CD4-positive, alpha-beta T cell treated with Interleukin-1 beta for 1 hour (primary cell): Measurements from ENCODE around the gene ARHGAP9.
"Not testable (repeated sequence)": the region's sequence is repeated elsewhere in the genome, so short reads cannot be mapped to it uniquely, and the experiment has no call there.

Experiments
- DNase-seq, 2 donors: peaks; one replicate each; pipeline ENCODE4 v3.0.0-alpha.2; 2020 to 2022

ARHGAP9 gene

GRCh38 chr12:57479376-57480115 is at the start of gene ARHGAP9:
Gene ARHGAP9 (minus strand): TSS chr12:57479866. CDS start chr12:57479406, 460 bp downstream.
- DNase-seq = peak; percentile 82 to 85

- no peak for DNase-seq
Observed at GRCh38 chr12:57528831-57529555, 49.3 kb upstream of the ARHGAP9 start.

- DNase-seq = no peak
Observed at GRCh38 chr12:57528176-57528575, 48.5 kb upstream of the ARHGAP9 start.

DNA sequence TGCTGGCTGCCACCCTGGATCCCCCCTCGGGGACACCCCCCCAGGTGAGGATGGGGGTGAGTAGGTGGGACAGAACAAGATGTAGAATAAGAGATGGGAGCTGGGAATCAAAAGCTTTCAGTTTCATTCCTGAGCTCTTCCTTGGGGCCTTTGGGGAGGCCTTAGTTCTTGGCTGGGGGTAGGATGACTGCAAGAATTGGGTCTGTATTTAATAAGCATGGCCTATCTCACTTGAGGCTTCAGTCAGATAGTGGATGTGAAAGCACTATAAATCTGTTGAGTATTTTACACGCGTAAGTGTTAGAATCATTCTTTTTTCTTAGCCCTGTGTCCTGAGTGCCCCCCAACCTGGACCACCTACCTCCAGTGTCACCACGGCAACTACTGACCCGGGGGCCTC is 47.5 kb upstream of the ARHGAP9 start:
- no peak for DNase-seq

- no peak for DNase-seq
Observed at GRCh38 chr12:57526477-57527126, 46.9 kb upstream of the ARHGAP9 start.

DNA sequence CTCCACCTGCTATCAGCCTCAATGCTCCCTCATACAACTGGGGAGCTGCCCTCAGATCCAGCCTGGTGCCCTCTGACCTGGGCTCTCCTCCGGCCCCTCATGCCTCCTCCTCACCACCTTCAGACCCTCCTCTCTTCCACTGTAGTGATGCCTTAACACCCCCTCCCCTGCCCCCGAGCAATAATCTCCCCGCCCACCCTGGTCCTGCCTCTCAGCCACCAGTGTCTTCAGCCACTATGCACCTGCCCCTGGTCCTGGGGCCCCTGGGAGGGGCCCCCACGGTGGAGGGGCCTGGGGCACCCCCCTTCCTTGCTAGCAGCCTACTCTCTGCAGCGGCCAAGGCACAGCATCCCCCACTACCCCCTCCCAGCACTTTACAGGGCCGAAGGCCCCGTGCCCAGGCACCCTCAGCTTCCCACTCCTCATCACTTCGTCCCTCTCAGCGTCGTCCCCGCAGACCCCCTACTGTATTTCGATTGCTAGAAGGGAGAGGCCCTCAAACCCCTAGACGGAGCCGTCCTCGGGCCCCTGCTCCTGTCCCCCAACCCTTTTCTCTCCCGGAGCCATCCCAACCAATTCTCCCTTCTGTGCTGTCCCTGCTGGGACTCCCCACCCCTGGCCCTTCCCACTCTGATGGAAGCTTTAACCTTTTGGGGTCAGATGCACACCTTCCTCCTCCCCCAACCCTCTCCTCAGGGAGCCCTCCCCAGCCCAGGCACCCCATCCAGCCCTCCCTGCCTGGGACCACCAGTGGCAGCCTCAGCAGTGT is 46.1 kb upstream of the ARHGAP9 start:
- no peak for DNase-seq

DNA sequence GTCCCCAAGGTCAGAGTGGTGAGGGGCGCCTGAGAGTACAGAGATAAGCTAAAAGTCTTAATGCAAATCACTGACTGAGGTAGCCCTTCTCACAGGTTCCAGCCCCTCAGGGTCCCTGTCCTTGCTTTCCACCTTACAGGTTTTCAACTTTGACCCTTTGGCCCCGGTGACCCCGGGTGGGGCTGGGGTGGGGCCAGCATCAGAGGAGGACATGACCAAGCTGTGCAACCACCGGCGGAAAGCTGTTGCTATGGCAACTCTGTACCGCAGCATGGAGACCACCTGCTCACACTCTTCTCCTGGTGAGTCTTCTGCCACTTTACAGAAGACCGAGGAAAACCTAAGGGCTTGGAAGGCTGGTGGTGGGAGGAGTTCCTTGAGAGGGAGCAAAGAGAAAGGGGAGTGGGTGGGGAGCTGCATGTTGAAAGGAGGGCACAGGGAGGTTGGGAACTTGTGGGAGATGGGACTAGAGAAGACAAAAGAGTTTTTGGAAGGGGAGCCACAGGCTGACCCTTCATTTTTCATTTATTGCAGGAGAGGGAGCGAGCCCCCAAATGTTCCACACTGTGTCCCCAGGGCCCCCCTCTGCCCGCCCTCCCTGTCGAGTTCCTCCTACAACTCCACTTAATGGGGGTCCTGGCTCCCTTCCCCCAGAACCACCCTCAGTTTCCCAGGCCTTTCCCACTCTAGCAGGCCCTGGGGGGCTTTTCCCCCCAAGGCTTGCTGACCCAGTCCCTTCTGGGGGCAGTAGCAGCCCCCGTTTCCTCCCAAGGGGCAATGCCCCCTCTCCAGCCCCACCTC is 45.3 kb upstream of the ARHGAP9 start:
- no peak for DNase-seq

DNA sequence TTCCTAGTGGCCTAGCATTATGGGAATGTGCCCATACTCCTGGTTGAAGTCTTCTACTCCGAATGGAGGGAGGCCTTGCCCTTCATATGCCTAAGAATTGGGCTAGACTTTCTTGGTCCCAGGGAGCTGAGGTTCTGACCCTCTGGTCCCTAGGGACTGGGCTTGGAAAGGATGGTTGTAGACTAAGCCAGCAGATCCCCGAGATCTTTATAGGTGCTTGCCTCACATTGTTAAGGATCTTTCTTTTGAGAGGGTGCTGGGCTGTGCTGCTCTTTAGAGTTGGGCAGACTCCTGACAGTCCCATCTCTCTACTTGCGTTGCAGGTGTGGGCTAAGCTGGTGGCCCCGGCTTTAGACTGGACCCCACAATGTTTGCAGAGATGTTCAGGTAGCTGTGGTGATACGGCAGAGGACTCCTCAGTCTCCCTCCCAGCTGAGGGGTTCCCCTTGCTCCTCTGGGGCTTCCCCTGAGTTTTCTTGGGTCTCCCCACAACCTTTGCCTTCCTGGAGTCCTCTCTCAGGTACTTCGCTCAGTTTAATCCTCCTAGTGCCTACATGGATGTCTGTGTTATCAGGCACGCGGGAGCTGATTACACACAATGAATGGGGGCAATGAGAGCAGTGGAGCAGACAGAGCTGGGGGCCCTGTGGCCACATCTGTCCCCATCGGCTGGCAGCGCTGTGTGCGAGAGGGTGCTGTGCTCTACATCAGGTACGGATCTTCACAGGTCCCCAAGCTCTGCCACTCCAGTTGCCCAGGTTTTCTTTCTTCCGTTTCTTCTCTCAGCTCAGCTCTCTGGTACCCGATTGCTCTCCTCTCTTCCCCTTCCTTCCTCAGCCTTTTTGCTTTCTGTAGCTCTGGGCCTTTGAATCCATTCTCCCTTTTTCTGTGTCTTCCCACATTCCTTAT is 44.3 kb upstream of the ARHGAP9 start:
- peak in 1 of 2 donors; percentile 33 for DNase-seq

- peak; percentile 56 to 69 for DNase-seq
Observed at GRCh38 chr12:57522887-57523705, 43.4 kb upstream of the ARHGAP9 start.

DNA sequence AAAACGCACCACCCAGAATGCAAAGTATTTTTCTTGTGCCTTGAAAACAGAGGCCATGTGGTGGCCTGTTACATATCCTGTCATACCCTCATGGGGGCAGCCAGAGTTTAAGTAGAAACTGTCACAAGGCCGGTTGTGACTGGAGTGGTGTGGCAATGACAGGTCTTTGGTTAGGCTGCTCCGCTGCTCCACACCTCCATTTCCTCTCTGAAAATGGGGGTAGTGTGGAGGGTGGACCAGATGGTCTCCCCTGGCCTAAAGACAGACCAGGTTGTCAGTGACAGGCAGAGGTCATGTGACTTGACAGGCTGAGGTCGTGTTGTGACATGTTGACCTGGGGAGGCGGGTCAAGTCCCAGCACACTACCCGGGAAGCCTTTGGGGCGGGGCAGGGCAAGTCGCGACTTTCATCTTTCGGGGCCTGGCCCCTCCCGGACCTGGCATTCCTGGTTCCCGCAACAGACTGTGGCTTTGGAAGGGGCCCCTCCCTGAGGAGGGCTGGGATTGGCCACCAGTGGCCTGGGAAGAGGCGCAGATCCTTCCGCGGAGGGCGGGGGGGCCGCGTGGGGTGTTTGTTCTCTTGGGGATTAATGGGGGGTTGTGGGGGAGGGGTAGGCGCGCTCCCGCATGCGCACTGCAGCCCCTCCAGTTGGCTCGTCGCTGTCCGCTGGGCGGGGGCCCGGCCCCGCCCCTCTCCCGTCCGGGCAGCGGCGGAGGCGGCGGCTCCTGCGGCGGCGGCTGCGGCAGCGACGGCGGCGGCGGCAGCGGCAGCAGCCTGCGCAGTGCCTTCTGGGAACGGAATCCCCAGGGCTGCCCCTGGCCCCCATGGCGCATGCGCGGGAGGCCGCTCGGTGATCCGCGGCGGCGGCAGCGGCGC is 42.6 kb upstream of the ARHGAP9 start, which contains the start of gene MBD6:
TSS of gene MBD6 (plus strand) at position 814 of the 876 bp plus-strand sequence. CDS start 1,480 bp downstream, outside the sequence.
- peak; percentile 94 for DNase-seq

DNA sequence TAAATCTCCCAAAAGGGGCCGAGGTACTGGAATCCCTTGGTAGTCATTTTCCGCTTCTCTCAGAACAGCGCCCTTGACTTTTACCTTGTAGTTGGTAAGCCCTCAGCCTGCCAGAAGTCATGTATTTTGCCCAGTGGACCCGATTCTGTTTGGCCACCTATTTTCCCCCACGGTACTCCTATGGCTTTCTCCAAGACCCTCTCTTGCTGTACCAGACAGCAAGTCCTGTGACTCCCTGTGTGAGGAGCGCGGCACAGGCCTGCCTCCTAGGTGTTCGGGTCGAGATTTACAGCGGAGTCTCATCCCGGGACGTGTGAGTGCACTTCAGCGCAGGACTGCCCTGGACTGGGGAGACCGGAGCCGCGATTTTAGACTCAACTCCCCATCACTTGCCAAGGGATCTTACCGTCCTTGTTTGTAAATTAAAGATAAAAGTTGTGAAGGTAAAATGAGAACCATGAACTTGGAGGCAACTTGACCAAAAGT is 41.9 kb upstream of the ARHGAP9 start:
- DNase-seq = no peak

DNA sequence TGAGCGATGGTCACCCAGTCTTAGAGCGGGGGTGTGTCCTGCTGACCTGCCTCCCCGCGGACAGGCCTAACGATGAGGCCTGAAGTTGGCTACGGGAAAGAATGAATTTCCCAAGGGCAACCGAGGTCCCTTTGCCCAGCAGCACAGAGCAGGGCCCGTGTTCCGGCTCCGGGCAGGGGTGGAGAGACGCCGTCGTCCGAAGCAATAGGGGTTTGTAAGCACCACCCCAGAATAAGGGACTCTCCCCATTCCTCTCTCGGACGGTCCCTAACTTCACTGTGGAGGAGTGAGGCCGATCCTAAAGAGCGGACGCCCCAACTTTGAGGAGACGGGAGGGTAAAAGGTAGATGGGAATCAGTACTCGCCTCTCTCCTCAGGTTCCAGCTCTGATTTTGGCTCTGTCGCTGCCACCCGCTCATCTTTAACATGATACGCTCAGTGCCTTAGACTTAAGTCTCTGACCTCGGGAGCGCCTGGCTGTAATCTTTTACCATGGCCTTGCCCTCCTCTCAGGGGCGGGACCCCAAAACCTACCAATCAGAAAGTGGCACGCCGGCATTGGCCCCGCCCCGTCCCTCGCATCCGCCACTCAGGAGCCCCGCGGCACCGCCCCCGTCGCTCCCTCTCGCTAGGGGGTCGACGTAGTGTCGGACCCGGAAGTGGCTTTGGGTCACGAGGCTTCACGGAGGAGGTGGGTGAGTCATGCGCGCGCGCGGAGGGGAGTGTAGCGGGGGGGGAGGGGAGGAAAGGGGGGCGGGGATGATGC is 40.6 kb upstream of the ARHGAP9 start, which contains the start of gene DDIT3:
TSS of gene DDIT3 (minus strand) at position 462 of the 766 bp plus-strand sequence. CDS start 3,108 bp downstream, outside the sequence.
- DNase-seq = peak; percentile 100

- DNase-seq = peak; percentile 24 to 49
Observed at GRCh38 chr12:57519796-57520052, 40.1 kb upstream of the ARHGAP9 start.

- peak in 1 of 2 donors; percentile 9 for DNase-seq
Observed at GRCh38 chr12:57518920-57519795, 39.5 kb upstream of the ARHGAP9 start.

GRCh38 chr12:57518176-57518919 is 38.7 kb upstream of the ARHGAP9 start:
- no peak for DNase-seq

DNA sequence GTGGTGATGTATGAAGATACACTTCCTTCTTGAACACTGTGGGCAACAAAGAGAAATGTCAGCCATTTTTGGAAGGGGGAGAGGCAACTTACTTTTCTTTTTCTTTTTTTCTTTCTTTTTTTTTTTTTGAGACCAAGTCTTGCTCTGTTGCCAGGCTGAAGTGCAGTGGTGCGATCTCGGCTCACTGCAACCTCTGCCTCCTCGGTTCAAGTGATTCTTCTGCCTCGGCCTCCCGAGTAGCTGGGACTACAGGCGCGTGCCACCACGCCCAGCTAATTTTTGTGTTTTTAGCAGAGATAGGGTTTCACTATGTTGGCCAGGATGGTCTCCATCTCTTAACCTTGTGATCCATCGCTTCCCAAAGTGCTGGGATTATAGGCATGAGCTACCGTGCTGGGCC is 38.1 kb upstream of the ARHGAP9 start:
- not testable (repeated sequence) for DNase-seq
